Placental pericyte (primary cell): ENCODE measurements around the gene AGAP3. TPM values are rescaled to one million over a fixed set of nuclear protein-coding genes. Genes with fewer than 3 reads are reported as not detected.

Experiments
- total RNA-seq: library from RNA; depleted of rRNA; stranded (reverse); fragments of >200 nt; gene quantifications from 2 replicates; pipeline ENCODE4 v1.2.3, GENCODE V29; 2012

The AGAP3 gene
- total RNA-seq, result 79.2 and 89.7 TPM in 2 replicates

GRCh38 chr7:151085691-151086620 lies at the start of gene AGAP3:
Gene AGAP3 (plus strand): TSS chr7:151086475. CDS start chr7:151086742, 267 bp downstream.

GRCh38 chr7:151047976-151048815 lies 38.1 kb upstream of the AGAP3 start, which contains the start of gene ASIC3:
Gene ASIC3 (plus strand): TSS chr7:151048531. CDS start chr7:151048886, 355 bp downstream.

GRCh38 chr7:151057506-151057988 lies 28.7 kb upstream of the AGAP3 start, which contains the start of gene CDK5:
Gene CDK5 (minus strand): TSS chr7:151057897. CDS start chr7:151057848, 49 bp downstream.

GRCh38 chr7:151059367-151060112 lies 26.7 kb upstream of the AGAP3 start, which contains the start of gene SLC4A2:
Gene SLC4A2 (plus strand): TSS chr7:151059589. CDS start chr7:151061988, 2,399 bp downstream.

GRCh38 chr7:151080522-151081169 lies 5.6 kb upstream of the AGAP3 start, which contains the start of gene FASTK:
Gene FASTK (minus strand): TSS chr7:151080809. CDS start chr7:151080766, 43 bp downstream.

GRCh38 chr7:151083071-151083823 lies 3.0 kb upstream of the AGAP3 start, which contains the start of gene TMUB1:
Gene TMUB1 (minus strand): TSS chr7:151083493. CDS start chr7:151082563, 930 bp downstream.

GRCh38 chr7:151167197-151167961 lies 81.1 kb downstream of the AGAP3 start, which contains the start of gene GBX1:
Gene GBX1 (minus strand): TSS chr7:151167694. CDS start chr7:151167548, 146 bp downstream.

GRCh38 chr7:151186640-151187408 lies 100.5 kb downstream of the AGAP3 start, which contains the start of gene ASB10:
Gene ASB10 (minus strand): TSS chr7:151187250. CDS start chr7:151187130, 120 bp downstream.

Other genes starting within 250 kb of the AGAP3 start
- not detected in 2 replicates for gene AOC1, start 234.0 kb upstream of the AGAP3 start, total RNA-seq
- 0.22 TPM in 1 of 2 replicates, not detected in the other for gene KCNH2, start 108.2 kb upstream of the AGAP3 start, total RNA-seq
- gene NOS3, start 95.5 kb upstream of the AGAP3 start, total RNA-seq, result 4.6 and 4.7 TPM in 2 replicates
- gene ATG9B, start 62.0 kb upstream of the AGAP3 start, total RNA-seq, result not detected in 2 replicates
- gene ABCB8, start 58.0 kb upstream of the AGAP3 start, total RNA-seq, result 39.4 and 51.7 TPM in 2 replicates
- gene ASIC3, start 37.9 kb upstream of the AGAP3 start, total RNA-seq, result 0.44 TPM in 1 of 2 replicates, not detected in the other
- gene CDK5, start 28.6 kb upstream of the AGAP3 start, total RNA-seq, result 18.2 and 29.6 TPM in 2 replicates
- 155 and 223 TPM in 2 replicates for gene SLC4A2, start 26.9 kb upstream of the AGAP3 start, total RNA-seq
- 76.6 and 103 TPM in 2 replicates for gene FASTK, start 5.7 kb upstream of the AGAP3 start, total RNA-seq
- 29.1 and 33.1 TPM in 2 replicates for gene TMUB1, start 3.0 kb upstream of the AGAP3 start, total RNA-seq
- gene GBX1, start 81.2 kb downstream of the AGAP3 start, total RNA-seq, result not detected in 2 replicates
- gene ASB10, start 100.8 kb downstream of the AGAP3 start, total RNA-seq, result not detected in 2 replicates
- not detected in 2 replicates for gene H2BK1, start 124.0 kb downstream of the AGAP3 start, total RNA-seq
- gene ABCF2, start 140.7 kb downstream of the AGAP3 start, total RNA-seq, result 71.6 and 94.5 TPM in 2 replicates
- 92.8 and 125 TPM in 2 replicates for gene CHPF2, start 146.0 kb downstream of the AGAP3 start, total RNA-seq
- gene SMARCD3, start 162.2 kb downstream of the AGAP3 start, total RNA-seq, result 24.5 and 30.2 TPM in 2 replicates